Neural cell (in vitro differentiated cells): ENCODE data around the gene ST3GAL4. TPM values are rescaled to one million over a fixed set of nuclear protein-coding genes. Genes with fewer than 3 reads are reported as not detected.

ENCODE experiments used
- H2AFZ ChIP-seq: fragments of 200-600, 300-800 bp; sonication (generic), shearing (Covaris generic); 2 replicates; pipeline ENCODE4 v1.6.0; 2014; ENCODE audit warnings: low read depth, mild to moderate bottlenecking, antibody characterized with exemption, low read length, moderate library complexity
- H3F3A ChIP-seq: fragments of 200-600 bp; shearing (Covaris generic); 2 replicates; pipeline ENCODE4 v1.6.1; 2016; ENCODE audit warnings: mild to moderate bottlenecking, moderate library complexity, mixed read lengths, antibody characterized with exemption, low read length; ENCODE audit not compliant: insufficient read depth, poor library complexity, severe bottlenecking
- H3K27ac ChIP-seq: fragments of 200-600, 300-800 bp; sonication (generic), shearing (Covaris generic); 2 replicates; pipeline ENCODE4 v1.5.1; 2014; ENCODE audit warnings: mild to moderate bottlenecking, low read length, moderate library complexity
- H3K27me3 ChIP-seq: fragments of 300-800, 200-600 bp; sonication (generic), shearing (Covaris generic); 2 replicates; pipeline ENCODE4 v1.6.0; 2014; ENCODE audit warnings: mild to moderate bottlenecking, low read depth, low read length, moderate library complexity; ENCODE audit not compliant: insufficient read depth
- H3K36me3 ChIP-seq: fragments of 300-800, 200-600 bp; sonication (generic), shearing (Covaris generic); 2 replicates; pipeline ENCODE4 v1.5.1; 2014; ENCODE audit warnings: mild to moderate bottlenecking, antibody characterized with exemption, low read length, moderate library complexity; ENCODE audit not compliant: insufficient read depth
- H3K4me2 ChIP-seq: fragments of 300-800, 200-600 bp; sonication (generic), shearing (Covaris generic); 2 replicates; pipeline ENCODE4 v1.6.0; 2014; ENCODE audit warnings: mild to moderate bottlenecking, low read length
- H3K4me3 ChIP-seq: fragments of 300-800, 200-600 bp; sonication (generic), shearing (Covaris generic); 2 replicates; pipeline ENCODE4 v1.5.1; 2014; ENCODE audit warnings: mild to moderate bottlenecking, low read length, moderate library complexity
- H3K79me2 ChIP-seq: fragments of 200-600 bp; shearing (Covaris generic); replicated peaks from 2 replicates; pipeline ENCODE4 v1.6.0; 2014; ENCODE audit warnings: mild to moderate bottlenecking, low read length, moderate library complexity; ENCODE audit not compliant: insufficient read depth
- H3K9ac ChIP-seq: fragments of 300-800, 200-600 bp; sonication (generic), shearing (Covaris generic); 2 replicates; pipeline ENCODE4 v1.6.1; 2016; ENCODE audit warnings: mild to moderate bottlenecking, low read length, mixed read lengths
- H3K9me2 ChIP-seq: fragments of 200-600 bp; shearing (Covaris generic); 2 replicates; pipeline ENCODE4 v1.6.1; 2016; ENCODE audit warnings: mild to moderate bottlenecking, low read length, mixed read lengths; ENCODE audit not compliant: insufficient read depth
- H3K9me3 ChIP-seq: fragments of 200-600, 300-800 bp; sonication (generic), shearing (Covaris generic); 2 replicates; pipeline ENCODE4 v1.6.1; 2016; ENCODE audit warnings: mild to moderate bottlenecking, mixed run types, low read length, moderate library complexity, mixed read lengths
- H4K20me1 ChIP-seq: fragments of 200-600 bp; shearing (Covaris generic); 2 replicates; pipeline ENCODE4 v1.6.1; 2016; ENCODE audit warnings: mild to moderate bottlenecking, mixed run types; ENCODE audit not compliant: insufficient read depth
- EP300 ChIP-seq: fragments of 450-650 bp; conservative IDR thresholded peaks from 2 replicates; pipeline ENCODE4 v1.6.1; 2014; ENCODE audit warnings: antibody characterized with exemption, mild to moderate bottlenecking, moderate library complexity; ENCODE audit not compliant: poor library complexity, severe bottlenecking
- EZH2 ChIP-seq: fragments of 200-600, 300-800 bp; shearing (Covaris generic), sonication (generic); IDR thresholded peaks from 2 replicates; pipeline ENCODE4 v1.6.1; 2014; ENCODE audit warnings: antibody characterized with exemption, low read length, borderline replicate concordance, mild to moderate bottlenecking; ENCODE audit not compliant: insufficient read depth, poor library complexity, severe bottlenecking
- MXI1 ChIP-seq: fragments of 450-650 bp; conservative IDR thresholded peaks from 2 replicates; pipeline ENCODE4 v1.6.1; 2014; ENCODE audit warnings: antibody characterized with exemption, mild to moderate bottlenecking; ENCODE audit not compliant: poor library complexity, severe bottlenecking
- POLR2AphosphoS5 ChIP-seq: IDR thresholded peaks from 2 replicates; pipeline ENCODE4 v1.6.1; 2012
- RAD21 ChIP-seq: fragments of 450-650 bp; conservative IDR thresholded peaks from 2 replicates; pipeline ENCODE4 v1.6.1; 2014; ENCODE audit warnings: antibody characterized with exemption, mild to moderate bottlenecking, moderate library complexity
- SMC3 ChIP-seq: fragments of 450-650 bp; conservative IDR thresholded peaks from 2 replicates; pipeline ENCODE4 v1.6.1; 2014; ENCODE audit warnings: antibody characterized with exemption, mild to moderate bottlenecking, moderate library complexity; ENCODE audit not compliant: poor library complexity
- TAF1 ChIP-seq: IDR thresholded peaks from 2 replicates; pipeline ENCODE4 v1.6.1; 2012; ENCODE audit warnings: low read depth
- polyA plus RNA-seq: library from polyadenylated mRNA; depleted of rRNA; stranded (reverse); fragments of >200 nt; gene quantifications from 2 replicates; pipeline ENCODE4 v1.2.3, GENCODE V29; 2014
- TF ChIP-seq, protein P1 (sequence below): IDR thresholded peaks from 2 replicates; pipeline ENCODE4 v1.6.1; 2012; ENCODE audit warnings: borderline replicate concordance
- TF ChIP-seq, protein P2 (sequence below): fragments of 450-650 bp; IDR thresholded peaks from 2 replicates; pipeline ENCODE4 v1.5.1; 2014; ENCODE audit warnings: antibody characterized with exemption, mild to moderate bottlenecking, moderate library complexity; ENCODE audit not compliant: poor library complexity, severe bottlenecking

Gene ST3GAL4
- polyA plus RNA-seq, 1 donor from 2014 or later, result 46.1 TPM

DNA sequence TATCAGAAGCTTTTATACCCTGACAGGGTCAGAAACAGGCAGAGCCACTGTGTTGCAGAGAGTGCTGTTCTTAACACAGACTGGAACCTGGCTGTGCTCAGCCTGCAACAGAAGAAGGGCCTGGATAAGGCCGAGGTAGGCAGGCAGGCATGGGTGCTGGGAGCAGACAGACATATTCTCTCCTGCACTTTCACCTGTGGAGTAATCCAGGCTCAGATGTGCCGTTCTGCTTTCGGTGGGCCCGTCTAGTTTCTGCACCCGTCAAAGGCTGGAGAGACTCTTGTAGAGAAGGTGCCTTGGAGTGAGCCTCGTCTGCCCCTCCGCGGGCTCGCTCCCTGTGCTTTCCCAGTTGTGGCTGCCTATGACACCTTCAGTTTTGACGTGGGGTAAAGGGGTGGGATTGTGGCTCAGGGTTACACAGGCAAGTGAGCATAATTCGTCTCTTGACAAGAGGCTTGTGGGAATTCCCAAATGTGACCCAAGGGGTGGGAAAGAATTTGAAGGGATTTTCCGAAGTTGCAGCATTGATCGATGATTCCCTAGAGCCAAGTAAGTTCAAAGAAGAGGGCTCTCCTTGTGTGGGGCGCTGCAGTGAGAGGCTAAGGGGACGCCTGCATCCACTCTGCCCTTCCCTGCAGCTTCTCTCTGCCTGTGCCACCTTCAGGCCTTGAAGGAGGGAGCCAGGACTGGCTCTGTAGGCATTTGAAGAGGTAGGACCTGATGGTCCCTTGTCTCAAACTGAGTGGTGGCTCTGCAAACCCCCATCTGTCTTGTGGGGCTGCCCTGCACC, 16.2 kb upstream of the ST3GAL4 start:
- H3F3A ChIP-seq, result no peaks in the 10 kb centered on the region
- no peak overlapping the region for H2AFZ ChIP-seq
- no peak overlapping the region for H3K9ac ChIP-seq
- no peaks in the 10 kb centered on the region for H3K9me2 ChIP-seq
- no peaks in the 10 kb centered on the region for H3K79me2 ChIP-seq
- no peak overlapping the region for H3K4me3 ChIP-seq
- no peak overlapping the region for H3K4me2 ChIP-seq
- H4K20me1 ChIP-seq, result no peaks in the 10 kb centered on the region
- H3K36me3 ChIP-seq, result no peaks in the 10 kb centered on the region
- H3K27me3 ChIP-seq, result no peaks in the 10 kb centered on the region
- no peaks in the 10 kb centered on the region for H3K9me3 ChIP-seq
- H3K27ac ChIP-seq, result no peak overlapping the region
- TF ChIP-seq TAF1 (no peak), RAD21 (no peak), EZH2 (no peak), SMC3 (no peak), EP300 (no peak), POLR2AphosphoS5 (no peak), MXI1 (no peak)
- TF ChIP-seq, protein P1, sequence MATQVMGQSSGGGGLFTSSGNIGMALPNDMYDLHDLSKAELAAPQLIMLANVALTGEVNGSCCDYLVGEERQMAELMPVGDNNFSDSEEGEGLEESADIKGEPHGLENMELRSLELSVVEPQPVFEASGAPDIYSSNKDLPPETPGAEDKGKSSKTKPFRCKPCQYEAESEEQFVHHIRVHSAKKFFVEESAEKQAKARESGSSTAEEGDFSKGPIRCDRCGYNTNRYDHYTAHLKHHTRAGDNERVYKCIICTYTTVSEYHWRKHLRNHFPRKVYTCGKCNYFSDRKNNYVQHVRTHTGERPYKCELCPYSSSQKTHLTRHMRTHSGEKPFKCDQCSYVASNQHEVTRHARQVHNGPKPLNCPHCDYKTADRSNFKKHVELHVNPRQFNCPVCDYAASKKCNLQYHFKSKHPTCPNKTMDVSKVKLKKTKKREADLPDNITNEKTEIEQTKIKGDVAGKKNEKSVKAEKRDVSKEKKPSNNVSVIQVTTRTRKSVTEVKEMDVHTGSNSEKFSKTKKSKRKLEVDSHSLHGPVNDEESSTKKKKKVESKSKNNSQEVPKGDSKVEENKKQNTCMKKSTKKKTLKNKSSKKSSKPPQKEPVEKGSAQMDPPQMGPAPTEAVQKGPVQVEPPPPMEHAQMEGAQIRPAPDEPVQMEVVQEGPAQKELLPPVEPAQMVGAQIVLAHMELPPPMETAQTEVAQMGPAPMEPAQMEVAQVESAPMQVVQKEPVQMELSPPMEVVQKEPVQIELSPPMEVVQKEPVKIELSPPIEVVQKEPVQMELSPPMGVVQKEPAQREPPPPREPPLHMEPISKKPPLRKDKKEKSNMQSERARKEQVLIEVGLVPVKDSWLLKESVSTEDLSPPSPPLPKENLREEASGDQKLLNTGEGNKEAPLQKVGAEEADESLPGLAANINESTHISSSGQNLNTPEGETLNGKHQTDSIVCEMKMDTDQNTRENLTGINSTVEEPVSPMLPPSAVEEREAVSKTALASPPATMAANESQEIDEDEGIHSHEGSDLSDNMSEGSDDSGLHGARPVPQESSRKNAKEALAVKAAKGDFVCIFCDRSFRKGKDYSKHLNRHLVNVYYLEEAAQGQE, result no peak
- TF ChIP-seq, protein P2, sequence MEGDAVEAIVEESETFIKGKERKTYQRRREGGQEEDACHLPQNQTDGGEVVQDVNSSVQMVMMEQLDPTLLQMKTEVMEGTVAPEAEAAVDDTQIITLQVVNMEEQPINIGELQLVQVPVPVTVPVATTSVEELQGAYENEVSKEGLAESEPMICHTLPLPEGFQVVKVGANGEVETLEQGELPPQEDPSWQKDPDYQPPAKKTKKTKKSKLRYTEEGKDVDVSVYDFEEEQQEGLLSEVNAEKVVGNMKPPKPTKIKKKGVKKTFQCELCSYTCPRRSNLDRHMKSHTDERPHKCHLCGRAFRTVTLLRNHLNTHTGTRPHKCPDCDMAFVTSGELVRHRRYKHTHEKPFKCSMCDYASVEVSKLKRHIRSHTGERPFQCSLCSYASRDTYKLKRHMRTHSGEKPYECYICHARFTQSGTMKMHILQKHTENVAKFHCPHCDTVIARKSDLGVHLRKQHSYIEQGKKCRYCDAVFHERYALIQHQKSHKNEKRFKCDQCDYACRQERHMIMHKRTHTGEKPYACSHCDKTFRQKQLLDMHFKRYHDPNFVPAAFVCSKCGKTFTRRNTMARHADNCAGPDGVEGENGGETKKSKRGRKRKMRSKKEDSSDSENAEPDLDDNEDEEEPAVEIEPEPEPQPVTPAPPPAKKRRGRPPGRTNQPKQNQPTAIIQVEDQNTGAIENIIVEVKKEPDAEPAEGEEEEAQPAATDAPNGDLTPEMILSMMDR, result no peak

DNA sequence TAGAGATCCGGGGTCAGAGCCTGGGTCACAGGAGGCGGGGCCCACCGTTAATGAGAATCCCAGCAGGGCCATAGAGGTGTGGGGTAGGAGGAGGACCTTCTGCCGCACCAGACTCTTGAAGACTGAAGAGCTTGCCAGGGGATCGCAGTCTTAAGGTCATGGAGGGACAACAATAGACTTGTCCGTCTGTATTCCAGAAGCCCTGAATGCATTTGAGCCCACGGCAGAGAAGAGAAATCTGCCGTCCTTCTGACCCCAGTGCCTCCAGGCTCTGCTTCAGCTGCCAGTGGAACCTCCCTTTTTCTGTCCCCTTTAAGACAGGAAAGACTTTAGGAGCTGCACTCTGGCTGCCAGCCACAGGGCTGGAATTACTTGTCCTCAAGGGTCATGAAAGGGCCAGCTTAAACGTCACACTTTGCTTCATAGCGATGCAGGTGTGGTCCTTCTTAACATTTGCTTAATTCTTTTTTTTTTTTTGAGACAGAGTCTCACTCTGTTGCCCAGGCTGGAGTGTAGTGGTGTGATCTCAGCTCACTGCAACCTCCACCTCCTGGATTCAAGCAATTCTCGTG, 15.5 kb upstream of the ST3GAL4 start:
- H3K4me3 ChIP-seq, result no peak overlapping the region
- no peaks in the 10 kb centered on the region for H3K79me2 ChIP-seq
- H3F3A ChIP-seq, result no peaks in the 10 kb centered on the region
- no peaks in the 10 kb centered on the region for H3K9me3 ChIP-seq
- no peak overlapping the region for H3K27ac ChIP-seq
- H3K9me2 ChIP-seq, result no peaks in the 10 kb centered on the region
- no peak overlapping the region for H3K4me2 ChIP-seq
- H3K36me3 ChIP-seq, result no peaks in the 10 kb centered on the region
- no peak overlapping the region for H2AFZ ChIP-seq
- no peak overlapping the region for H3K9ac ChIP-seq
- no peaks in the 10 kb centered on the region for H4K20me1 ChIP-seq
- H3K27me3 ChIP-seq, result no peaks in the 10 kb centered on the region
- TF ChIP-seq, protein P1, result no peak
- TF ChIP-seq RAD21 (no peak), EZH2 (no peak), POLR2AphosphoS5 (no peak), SMC3 (no peak), TAF1 (no peak), MXI1 (no peak), EP300 (no peak)
- TF ChIP-seq, protein P2, result no peak
